Endothelial cell of umbilical vein (primary cell): ENCODE measurements around the gene NAA10. TPM values are rescaled to one million over a fixed set of nuclear protein-coding genes. Genes with fewer than 3 reads are reported as not detected.

ENCODE experiments used
- BruUV-seq: library from RNA; stranded (reverse); fragments of 400-500 nt; replicated peaks from 2 replicates; lab custom pipeline; 2021; lab: Mats Ljungman, UMichigan
- CTCF ChIA-PET: fragments of 300-600, 350-600 bp; sonication (Branson Sonifier 250); formaldehyde crosslinking; loops from one replicate; lab custom pipeline; 2021; ENCODE audit warnings: antibody characterized with exemption, inconsistent platforms; lab: Charles Lee
- POLR2A ChIA-PET: fragments of 300-600, 350-600 bp; sonication (Branson Sonifier 250); formaldehyde crosslinking; loops from one replicate; lab custom pipeline; 2021; ENCODE audit warnings: antibody characterized with exemption, inconsistent platforms; lab: Charles Lee
- DNase-seq: peaks from one replicate; pipeline ENCODE4 v3.0.0-alpha.2; 2011; ENCODE audit warnings: low read depth, low spot score
- FAIRE-seq: peaks from 2 replicates; lab custom pipeline; 2011; peaks lifted over from hg19 to GRCh38; lab: Jason Lieb, UNC
- H2AFZ ChIP-seq: 2 replicates; pipeline ENCODE4 v1.6.0; 2012; ENCODE audit warnings: low read depth, low read length, control low read depth, inconsistent platforms
- H3K27ac ChIP-seq: 2 replicates; pipeline ENCODE4 v1.5.1; 2011; ENCODE audit warnings: low read depth, mild to moderate bottlenecking, control low read depth, low read length, moderate library complexity; ENCODE audit not compliant: insufficient read depth
- H3K27me3 ChIP-seq, 2 experiments: 2 replicates each; pipeline versions ENCODE4 v1.6.0 to v1.6.1; 2011; ENCODE audit warnings: low read length in 2 of 2, mixed read lengths in 1 of 2; ENCODE audit not compliant: control insufficient read depth in 2 of 2, insufficient read depth in 2 of 2
- H3K36me3 ChIP-seq, 2 experiments: 2 replicates in 1 of 2; 3 replicates in 1 of 2; pipeline ENCODE4 v1.5.1; 2011; ENCODE audit warnings: low read length in 2 of 2, mild to moderate bottlenecking in 1 of 2, moderate library complexity in 1 of 2; ENCODE audit not compliant: control insufficient read depth in 2 of 2, insufficient read depth in 2 of 2; ENCODE audit errors: extremely low read depth in 1 of 2
- H3K4me1 ChIP-seq: 3 replicates; pipeline ENCODE4 v1.5.1; 2011; ENCODE audit warnings: mild to moderate bottlenecking, low read length; ENCODE audit not compliant: control insufficient read depth, insufficient read depth; ENCODE audit errors: extremely low read depth
- H3K4me2 ChIP-seq: 2 replicates; pipeline ENCODE4 v1.6.1; 2011; ENCODE audit warnings: low read length, control low read depth, mixed read lengths; ENCODE audit not compliant: insufficient read depth
- H3K4me3 ChIP-seq, 3 experiments: fragments of 200-600 bp in 1 of 3; sonication (generic), shearing (Covaris generic) in 1 of 3; replicated peaks in 1 of 3; 2 replicates each; pipeline ENCODE4 v1.5.1; 2011 to 2016; ENCODE audit warnings: control low read depth in 3 of 3, low read length in 3 of 3, mild to moderate bottlenecking in 2 of 3, inconsistent platforms in 1 of 3, low read depth in 1 of 3, moderate library complexity in 1 of 3; ENCODE audit not compliant: insufficient read depth in 1 of 3
- H3K79me2 ChIP-seq: 2 replicates; pipeline ENCODE4 v1.6.0; 2012; ENCODE audit warnings: low read length, inconsistent platforms; ENCODE audit not compliant: control insufficient read depth, insufficient read depth
- H3K9ac ChIP-seq: replicated peaks from 2 replicates; pipeline ENCODE3; 2011; ENCODE audit warnings: low read length, control low read depth; ENCODE audit not compliant: insufficient read depth; ENCODE audit errors: extremely low read depth
- H3K9me1 ChIP-seq: replicated peaks from 3 replicates; pipeline ENCODE4 v1.6.0; 2011; ENCODE audit warnings: mild to moderate bottlenecking, low read length; ENCODE audit not compliant: control insufficient read depth, insufficient read depth; ENCODE audit errors: extremely low read depth
- H3K9me3 ChIP-seq: replicated peaks from 2 replicates; pipeline ENCODE4 v1.5.1; 2012; ENCODE audit warnings: low read length, inconsistent platforms; ENCODE audit not compliant: control insufficient read depth, insufficient read depth
- H4K20me1 ChIP-seq: replicated peaks from 2 replicates; pipeline ENCODE3; 2011; ENCODE audit warnings: mild to moderate bottlenecking, low read length; ENCODE audit not compliant: control insufficient read depth, insufficient read depth; ENCODE audit errors: extremely low read depth
- EZH2 ChIP-seq: IDR thresholded peaks from 2 replicates; pipeline ENCODE4 v1.6.1; 2012; ENCODE audit warnings: borderline replicate concordance, low read depth, mild to moderate bottlenecking, moderate library complexity, low read length, inconsistent platforms; ENCODE audit not compliant: severe bottlenecking
- FOS ChIP-seq: IDR thresholded peaks from 2 replicates; pipeline ENCODE4 v1.6.1; 2011; ENCODE audit warnings: mild to moderate bottlenecking, low read length, moderate library complexity, borderline replicate concordance; ENCODE audit not compliant: insufficient read depth
- GATA2 ChIP-seq: IDR thresholded peaks from 2 replicates; pipeline ENCODE4 v1.7.0; 2011; ENCODE audit warnings: low read depth, mild to moderate bottlenecking, moderate library complexity, mixed read lengths, low read length; ENCODE audit not compliant: insufficient read length, insufficient read depth
- JUN ChIP-seq: IDR thresholded peaks from 2 replicates; pipeline ENCODE4 v1.6.1; 2011; ENCODE audit warnings: borderline replicate concordance, low read depth; ENCODE audit not compliant: insufficient read length, insufficient read depth
- MAX ChIP-seq: IDR thresholded peaks from 2 replicates; pipeline ENCODE4 v1.6.1; 2011; ENCODE audit not compliant: insufficient read depth, insufficient read length
- MYC ChIP-seq: IDR thresholded peaks from one replicate; pipeline ENCODE4 v1.6.1; 2011; ENCODE audit warnings: mild to moderate bottlenecking, low read depth, low read length
- POLR2A ChIP-seq: IDR thresholded peaks from 2 replicates; pipeline ENCODE4 v1.6.1; 2012; ENCODE audit warnings: low read depth, mild to moderate bottlenecking, control low read depth, low read length
- POLR2AphosphoS5 ChIP-seq: IDR thresholded peaks from 2 replicates; pipeline ENCODE4 v1.6.1; 2012; ENCODE audit warnings: low read depth, mild to moderate bottlenecking, control low read depth, low read length, moderate library complexity; ENCODE audit not compliant: insufficient read depth
- dilution Hi-C: fragments of 300-500 bp; cut with MboI; formaldehyde crosslinking; loops from one replicate; pipeline ENCODE4 v1.15.0; 2019; ENCODE audit warnings: low sequenced_read_pairs; ENCODE audit not compliant: extremely low pct_ligation_motif_present
- intact Hi-C: fragments of 100-400 bp; cut with micrococcal nuclease; formaldehyde crosslinking; loops from one replicate; pipeline ENCODE4 v1.10.0; 2022
- polyA plus RNA-seq, 4 experiments: library from polyadenylated mRNA; depleted of rRNA in 3 of 4; stranded (reverse) in 3 of 4; unstranded in 1 of 4; fragments of >200 nt; gene quantifications; 2 replicates each; pipeline versions ENCODE4 v1.2.1 to v1.2.3, GENCODE V29; 2011 to 2012; ENCODE audit warnings: missing spikeins in 1 of 4
- total RNA-seq: library from RNA; stranded (reverse); gene quantifications from 2 replicates; pipeline ENCODE4 v1.2.3, GENCODE V29; 2021
- TF ChIP-seq, protein P1 (sequence below), 2 donors: IDR thresholded peaks; 1 replicate in 1 of 2; 2 replicates in 1 of 2; pipeline ENCODE4 v1.5.1; 2011; ENCODE audit warnings: low read length in 2 of 2, mild to moderate bottlenecking in 2 of 2, moderate library complexity in 2 of 2, control low read depth in 1 of 2, inconsistent platforms in 1 of 2, low read depth in 1 of 2; ENCODE audit not compliant: insufficient read depth in 1 of 2; ENCODE audit errors: extremely low read depth in 1 of 2

NAA10 gene
- total and polyA plus RNA-seq, 2 donors (not counting 3 experiments of a cell fraction or from before 2014, with no cell fraction given): 141 to 144 TPM

DNA sequence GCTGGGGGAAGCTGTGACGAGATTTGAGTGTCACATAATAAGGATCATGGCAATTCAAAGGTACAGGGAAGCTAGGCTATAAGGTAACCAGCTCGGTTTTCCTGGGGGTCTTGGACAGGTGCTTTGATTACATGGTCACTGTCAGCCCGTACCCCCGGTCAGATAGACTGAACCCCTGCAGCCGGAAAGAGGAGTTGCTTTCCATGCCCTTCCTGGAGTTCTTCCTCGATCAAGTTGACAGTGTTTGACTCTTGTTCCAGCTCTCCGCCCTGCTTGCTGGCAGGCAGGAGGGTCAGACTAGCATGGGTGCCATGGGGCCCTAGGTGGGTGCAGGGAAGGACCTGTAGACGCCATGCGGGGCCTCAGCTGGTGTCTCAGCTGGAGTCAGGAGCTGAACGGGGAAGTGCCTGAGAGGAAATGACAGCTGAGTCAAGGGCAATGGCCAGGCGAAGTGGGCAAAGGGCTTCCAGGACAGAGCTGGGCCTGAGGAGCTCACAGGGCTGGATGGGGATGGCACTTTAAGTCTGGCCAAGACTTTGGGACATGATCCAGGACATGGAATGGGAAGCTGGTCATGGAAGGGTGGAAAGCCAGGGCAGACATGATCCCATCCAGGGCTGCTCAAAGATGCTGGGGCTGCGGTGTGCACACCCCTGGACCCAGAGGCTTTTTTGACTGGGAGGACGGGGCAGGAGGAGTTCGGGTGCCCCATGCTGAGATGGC lies 39.3 kb upstream of the NAA10 start:
- no peaks in the 10 kb centered on the region for H3K36me3 ChIP-seq
- DNase-seq (peak; percentile 13), FAIRE-seq (peak; percentile 75)

More for the DNA sequence above, 39.3 kb upstream of the NAA10 start:
- H3K27me3 ChIP-seq: no peaks in the 10 kb centered on the region
- H3K27ac ChIP-seq: peak overlapping the region; percentile 98
- intact Hi-C loops: no loop called here
- POLR2A ChIA-PET: no interaction called here
- H2AFZ ChIP-seq: no peak overlapping the region
- H3K4me2 ChIP-seq: peak overlapping the region; percentile 73
- no peak overlapping the region for H3K4me3 ChIP-seq
- CTCF ChIA-PET: interaction anchor here (1.1 to 1.3 kb wide), 2 partner anchors 39 to 47 kb away, joined by 3 to 8 read pairs; no protein-coding TSS in a partner anchor
- peaks cover 21% of the 10 kb centered on the region for H3K4me1 ChIP-seq
- peak overlapping the region; percentile 97 for H3K9ac ChIP-seq
- no peaks in the 10 kb centered on the region for H4K20me1 ChIP-seq
- H3K79me2 ChIP-seq: peaks cover 21% of the 10 kb centered on the region
- dilution Hi-C loops: no loop called here
- TF ChIP-seq EZH2 (no peak), MAX (no peak), JUN (no peak), GATA2 (no peak), POLR2A (no peak), POLR2AphosphoS5 (no peak), FOS (no peak), MYC (no peak)
- TF ChIP-seq, protein P1, sequence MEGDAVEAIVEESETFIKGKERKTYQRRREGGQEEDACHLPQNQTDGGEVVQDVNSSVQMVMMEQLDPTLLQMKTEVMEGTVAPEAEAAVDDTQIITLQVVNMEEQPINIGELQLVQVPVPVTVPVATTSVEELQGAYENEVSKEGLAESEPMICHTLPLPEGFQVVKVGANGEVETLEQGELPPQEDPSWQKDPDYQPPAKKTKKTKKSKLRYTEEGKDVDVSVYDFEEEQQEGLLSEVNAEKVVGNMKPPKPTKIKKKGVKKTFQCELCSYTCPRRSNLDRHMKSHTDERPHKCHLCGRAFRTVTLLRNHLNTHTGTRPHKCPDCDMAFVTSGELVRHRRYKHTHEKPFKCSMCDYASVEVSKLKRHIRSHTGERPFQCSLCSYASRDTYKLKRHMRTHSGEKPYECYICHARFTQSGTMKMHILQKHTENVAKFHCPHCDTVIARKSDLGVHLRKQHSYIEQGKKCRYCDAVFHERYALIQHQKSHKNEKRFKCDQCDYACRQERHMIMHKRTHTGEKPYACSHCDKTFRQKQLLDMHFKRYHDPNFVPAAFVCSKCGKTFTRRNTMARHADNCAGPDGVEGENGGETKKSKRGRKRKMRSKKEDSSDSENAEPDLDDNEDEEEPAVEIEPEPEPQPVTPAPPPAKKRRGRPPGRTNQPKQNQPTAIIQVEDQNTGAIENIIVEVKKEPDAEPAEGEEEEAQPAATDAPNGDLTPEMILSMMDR (IDR thresholded peaks at IDR 0.05; ENCODE audit: extremely low read depth in 1 of 2, insufficient read depth in 1 of 2, low read depth in 1 of 2, low read length in 2 of 2): no peak
- no TSS peak for BruUV-seq
- no peaks in the 10 kb centered on the region for H3K9me3 ChIP-seq
- H3K9me1 ChIP-seq: no peaks in the 10 kb centered on the region
